ENCODE data around the gene BCL7B. TPM values are rescaled to one million over a fixed set of nuclear protein-coding genes. Genes with fewer than 3 reads are reported as not detected.
"Not testable (repeated sequence)": the region's sequence is repeated elsewhere in the genome, so short reads cannot be mapped to it uniquely, and the experiment has no call there.

BCL7B gene
- polyA plus RNA-seq, 4 donors: 38.8 to 86.2 (median 64.3) TPM

GRCh38 chr7:73509463-73509862 is 48.0 kb downstream of the BCL7B start:
- peaks cover 14 to 70% (median 20%) of the 10 kb centered on the region in 3 donors for H3K36me3 ChIP-seq (ENCODE audit: control insufficient read depth in 3 of 3, insufficient read depth in 2 of 3, low read depth in 1 of 3, low read length in 3 of 3)
- 87 to 92% (median 90%) methylated on average over 5 of the region's 5 CpGs for WGBS, 3 donors
- no peaks in the 10 kb centered on the region for H3K27me3 ChIP-seq (ENCODE audit: control insufficient read depth in 3 of 3, insufficient read depth in 3 of 3, low read length in 3 of 3)
- no peaks in the 10 kb centered on the region for H3K4me1 ChIP-seq (ENCODE audit: control insufficient read depth in 3 of 3, insufficient read depth in 2 of 3, low read depth in 1 of 3, low read length in 2 of 3)
- FAIRE-seq (no peak), DNase-seq (no peak)
- no peak overlapping the region for H3K4me3 ChIP-seq (ENCODE audit: low read depth in 1 of 3, low read length in 3 of 3)
- H3K27ac ChIP-seq (ENCODE audit: low read depth in 1 of 3, low read length in 2 of 3): no peak overlapping the region
- H3K9me3 ChIP-seq (ENCODE audit: control insufficient read depth in 2 of 2, insufficient read depth in 1 of 2, low read depth in 1 of 2, low read length in 1 of 2): no peaks in the 10 kb centered on the region

- H3K27me3 ChIP-seq (ENCODE audit: control insufficient read depth in 3 of 3, insufficient read depth in 3 of 3, low read length in 3 of 3): no peaks in the 10 kb centered on the region
- H3K36me3 ChIP-seq (ENCODE audit: control insufficient read depth in 3 of 3, insufficient read depth in 2 of 3, low read depth in 1 of 3, low read length in 3 of 3): peaks cover 15 to 69% (median 20%) of the 10 kb centered on the region in 3 donors
- 94 to 96% (median 96%) methylated on average over 2 of the region's 2 CpGs for WGBS, 3 donors
Measured at GRCh38 chr7:73507556-73507955, 49.9 kb downstream of the BCL7B start.

DNA sequence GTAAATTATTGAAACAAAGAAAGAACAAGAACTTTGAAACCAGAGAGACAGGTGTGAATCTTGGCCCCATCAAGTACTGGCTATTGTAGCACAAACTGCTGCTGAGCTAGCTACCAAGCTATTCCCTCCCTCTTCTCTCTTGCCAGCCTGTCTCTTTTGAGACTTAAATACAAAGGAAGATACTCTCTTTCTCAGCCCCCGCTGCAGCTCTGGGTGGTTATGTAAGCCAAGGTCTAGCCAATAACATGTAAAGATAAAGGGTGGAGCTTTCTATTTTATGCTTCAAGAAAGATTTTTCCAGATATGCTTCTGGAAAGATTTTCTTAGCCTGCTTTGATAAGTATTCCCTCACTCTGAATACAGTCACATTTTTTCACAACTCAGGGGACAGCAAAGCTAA is 52.6 kb downstream of the BCL7B start:
- Histone ChIP-seq H3K9me3 (ENCODE audit: control insufficient read depth in 2 of 2, insufficient read depth in 1 of 2, low read depth in 1 of 2, low read length in 1 of 2) (no peaks in the 10 kb centered on the region), H3K36me3 (ENCODE audit: control insufficient read depth in 3 of 3, insufficient read depth in 2 of 3, low read depth in 1 of 3, low read length in 3 of 3) (peaks cover 23 to 72% (median 27%) of the 10 kb centered on the region in 3 donors), H3K27ac (ENCODE audit: low read depth in 1 of 3, low read length in 2 of 3) (no peak overlapping the region), H3K4me3 (ENCODE audit: low read depth in 1 of 3, low read length in 3 of 3) (no peak overlapping the region), H3K27me3 (ENCODE audit: control insufficient read depth in 3 of 3, insufficient read depth in 3 of 3, low read length in 3 of 3) (no peaks in the 10 kb centered on the region), H3K4me1 (ENCODE audit: control insufficient read depth in 3 of 3, insufficient read depth in 2 of 3, low read depth in 1 of 3, low read length in 2 of 3) (no peaks in the 10 kb centered on the region)
- DNase-seq (no peak), FAIRE-seq (no peak)
- 75 to 100% (median 98%) methylated on average over 1 of the region's 1 CpG for WGBS, 3 donors

More at GRCh38 chr7:73507556-73507955, 49.9 kb downstream of the BCL7B start:
- no peaks in the 10 kb centered on the region for H3K9me3 ChIP-seq (ENCODE audit: control insufficient read depth in 2 of 2, insufficient read depth in 1 of 2, low read depth in 1 of 2, low read length in 1 of 2)
- H3K4me3 ChIP-seq (ENCODE audit: low read depth in 1 of 3, low read length in 3 of 3): no peak overlapping the region
- no peak for DNase-seq
- FAIRE-seq: no peak
- H3K27ac ChIP-seq (ENCODE audit: low read depth in 1 of 3, low read length in 2 of 3): no peak overlapping the region
- H3K4me1 ChIP-seq (ENCODE audit: control insufficient read depth in 3 of 3, insufficient read depth in 2 of 3, low read depth in 1 of 3, low read length in 2 of 3): no peaks in the 10 kb centered on the region

DNA sequence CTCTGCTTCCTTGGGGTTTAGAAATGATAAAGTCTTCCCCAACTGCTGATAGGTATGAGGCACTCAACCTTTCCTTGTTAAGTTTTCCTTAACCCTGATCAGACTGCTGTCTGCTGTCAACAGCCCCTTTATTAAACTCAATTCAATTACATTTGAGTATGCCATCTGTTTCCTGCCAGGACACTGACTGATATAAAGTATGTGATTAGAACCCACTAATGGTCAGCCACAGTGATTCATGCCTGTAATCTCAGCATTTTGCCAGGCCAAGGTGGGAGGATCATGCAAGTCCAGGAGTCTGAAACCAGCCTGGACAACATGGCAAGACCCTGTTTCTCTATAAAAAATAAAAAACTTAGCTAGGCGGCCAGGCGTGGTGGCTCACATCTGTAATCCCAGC is 53.5 kb downstream of the BCL7B start:
- Histone ChIP-seq H3K27ac (ENCODE audit: low read depth in 1 of 3, low read length in 2 of 3) (no peak overlapping the region), H3K4me3 (ENCODE audit: low read depth in 1 of 3, low read length in 3 of 3) (no peak overlapping the region), H3K27me3 (ENCODE audit: control insufficient read depth in 3 of 3, insufficient read depth in 3 of 3, low read length in 3 of 3) (no peaks in the 10 kb centered on the region), H3K4me1 (ENCODE audit: control insufficient read depth in 3 of 3, insufficient read depth in 2 of 3, low read depth in 1 of 3, low read length in 2 of 3) (no peaks in the 10 kb centered on the region), H3K36me3 (ENCODE audit: control insufficient read depth in 3 of 3, insufficient read depth in 2 of 3, low read depth in 1 of 3, low read length in 3 of 3) (peaks cover 16 to 71% (median 26%) of the 10 kb centered on the region in 3 donors), H3K9me3 (ENCODE audit: control insufficient read depth in 2 of 2, insufficient read depth in 1 of 2, low read depth in 1 of 2, low read length in 1 of 2) (no peaks in the 10 kb centered on the region)
- DNase-seq: no peak
- 98 to 100% (median 99%) methylated on average over 2 of the region's 2 CpGs for WGBS, 3 donors
- FAIRE-seq: no peak

DNA sequence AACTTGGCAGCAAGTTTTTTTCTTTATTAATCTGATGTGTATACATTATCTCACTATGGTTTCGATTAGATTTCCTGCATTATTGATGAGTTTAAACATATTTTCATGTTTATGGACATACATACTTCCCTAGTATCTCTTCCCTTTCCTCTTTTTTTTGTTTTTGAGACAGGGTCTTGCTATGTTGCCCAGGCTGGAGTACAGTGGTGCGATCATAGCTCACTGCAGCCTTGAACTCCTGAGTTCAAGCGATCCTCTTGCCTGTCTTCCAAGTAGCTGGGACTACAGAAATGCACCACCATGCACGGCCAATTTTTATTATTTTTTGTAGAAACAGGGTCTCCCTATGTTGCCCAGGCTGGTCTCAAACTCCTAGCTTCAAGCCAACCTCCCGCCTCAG is 54.3 kb downstream of the BCL7B start:
- H3K9me3 ChIP-seq (ENCODE audit: control insufficient read depth in 2 of 2, insufficient read depth in 1 of 2, low read depth in 1 of 2, low read length in 1 of 2): no peaks in the 10 kb centered on the region
- FAIRE-seq: no peak
- no peaks in the 10 kb centered on the region for H3K27me3 ChIP-seq (ENCODE audit: control insufficient read depth in 3 of 3, insufficient read depth in 3 of 3, low read length in 3 of 3)
- peaks cover 18 to 66% (median 28%) of the 10 kb centered on the region in 3 donors for H3K36me3 ChIP-seq (ENCODE audit: control insufficient read depth in 3 of 3, insufficient read depth in 2 of 3, low read depth in 1 of 3, low read length in 3 of 3)
- H3K4me3 ChIP-seq (ENCODE audit: low read depth in 1 of 3, low read length in 3 of 3): no peak overlapping the region
- no peak overlapping the region for H3K27ac ChIP-seq (ENCODE audit: low read depth in 1 of 3, low read length in 2 of 3)
- no peaks in the 10 kb centered on the region for H3K4me1 ChIP-seq (ENCODE audit: control insufficient read depth in 3 of 3, insufficient read depth in 2 of 3, low read depth in 1 of 3, low read length in 2 of 3)
- 93 to 95% (median 95%) methylated on average over 5 of the region's 5 CpGs for WGBS, 3 donors
- no peak for DNase-seq

- DNase-seq (no peak), FAIRE-seq (no peak)
- Histone ChIP-seq H3K4me1 (ENCODE audit: control insufficient read depth in 3 of 3, insufficient read depth in 2 of 3, low read depth in 1 of 3, low read length in 2 of 3) (no peaks in the 10 kb centered on the region), H3K4me3 (ENCODE audit: low read depth in 1 of 3, low read length in 3 of 3) (no peak overlapping the region), H3K27ac (ENCODE audit: low read depth in 1 of 3, low read length in 2 of 3) (no peak overlapping the region), H3K27me3 (ENCODE audit: control insufficient read depth in 3 of 3, insufficient read depth in 3 of 3, low read length in 3 of 3) (no peaks in the 10 kb centered on the region), H3K9me3 (ENCODE audit: control insufficient read depth in 2 of 2, insufficient read depth in 1 of 2, low read depth in 1 of 2, low read length in 1 of 2) (no peaks in the 10 kb centered on the region), H3K36me3 (ENCODE audit: control insufficient read depth in 3 of 3, insufficient read depth in 2 of 3, low read depth in 1 of 3, low read length in 3 of 3) (peaks cover 14 to 58% (median 23%) of the 10 kb centered on the region in 3 donors)
- 93 to 95% (median 95%) methylated on average over 7 of the region's 7 CpGs for WGBS, 3 donors
Measured at GRCh38 chr7:73496626-73497025, 60.9 kb downstream of the BCL7B start.

GRCh38 chr7:73495507-73495906 is 62.0 kb downstream of the BCL7B start:
- not testable (repeated sequence) for FAIRE-seq; H3K9me3 ChIP-seq (ENCODE audit: control insufficient read depth in 2 of 2, insufficient read depth in 1 of 2, low read depth in 1 of 2, low read length in 1 of 2); H3K27me3 ChIP-seq (ENCODE audit: control insufficient read depth in 3 of 3, insufficient read depth in 3 of 3, low read length in 3 of 3); H3K27ac ChIP-seq (ENCODE audit: low read depth in 1 of 3, low read length in 2 of 3); H3K4me1 ChIP-seq (ENCODE audit: control insufficient read depth in 3 of 3, insufficient read depth in 2 of 3, low read depth in 1 of 3, low read length in 2 of 3); H3K4me3 ChIP-seq (ENCODE audit: low read depth in 1 of 3, low read length in 3 of 3); DNase-seq
- H3K36me3 ChIP-seq (ENCODE audit: control insufficient read depth in 3 of 3, insufficient read depth in 2 of 3, low read depth in 1 of 3, low read length in 3 of 3): peaks cover 12 to 61% (median 17%) of the 10 kb centered on the region in 3 donors
- WGBS, 3 donors: 96 to 98% (median 96%) methylated on average over 2 of the region's 2 CpGs

DNA sequence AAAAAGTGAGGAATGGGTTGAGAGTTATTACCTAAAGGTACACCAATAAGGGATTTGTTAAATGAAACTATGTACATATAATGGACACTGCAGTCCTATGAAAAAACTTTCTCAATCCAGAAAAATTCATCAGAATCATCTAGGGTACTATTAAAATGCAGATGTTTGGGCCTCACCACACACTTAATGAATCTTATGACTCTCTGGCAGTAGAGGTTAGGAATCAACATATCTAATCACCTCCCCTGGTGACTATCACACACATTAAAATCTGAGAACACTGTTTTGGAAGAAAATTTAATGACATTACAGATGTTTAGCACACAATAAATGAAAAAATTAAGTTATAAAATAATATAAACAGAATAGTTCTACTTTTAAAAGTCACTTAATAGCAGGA is 67.5 kb downstream of the BCL7B start:
- no peak overlapping the region for H3K27ac ChIP-seq (ENCODE audit: low read depth in 1 of 3, low read length in 2 of 3)
- no peaks in the 10 kb centered on the region for H3K27me3 ChIP-seq (ENCODE audit: control insufficient read depth in 3 of 3, insufficient read depth in 3 of 3, low read length in 3 of 3)
- FAIRE-seq (no peak), DNase-seq (no peak)
- no peak overlapping the region for H3K4me3 ChIP-seq (ENCODE audit: low read depth in 1 of 3, low read length in 3 of 3)
- H3K36me3 ChIP-seq (ENCODE audit: control insufficient read depth in 3 of 3, insufficient read depth in 2 of 3, low read depth in 1 of 3, low read length in 3 of 3): peaks cover 8 to 43% (median 10%) of the 10 kb centered on the region in 3 donors
- H3K4me1 ChIP-seq (ENCODE audit: control insufficient read depth in 3 of 3, insufficient read depth in 2 of 3, low read depth in 1 of 3, low read length in 2 of 3): no peaks in the 10 kb centered on the region
- H3K9me3 ChIP-seq (ENCODE audit: control insufficient read depth in 2 of 2, insufficient read depth in 1 of 2, low read depth in 1 of 2, low read length in 1 of 2): no peaks in the 10 kb centered on the region

GRCh38 chr7:73487486-73487885 is 70.0 kb downstream of the BCL7B start:
- H3K9me3 ChIP-seq (ENCODE audit: control insufficient read depth in 2 of 2, insufficient read depth in 1 of 2, low read depth in 1 of 2, low read length in 1 of 2): no peaks in the 10 kb centered on the region
- no peaks in the 10 kb centered on the region for H3K27me3 ChIP-seq (ENCODE audit: control insufficient read depth in 3 of 3, insufficient read depth in 3 of 3, low read length in 3 of 3)
- WGBS, 3 donors: 97 to 100% (median 98%) methylated on average over 1 of the region's 1 CpG
- H3K36me3 ChIP-seq (ENCODE audit: control insufficient read depth in 3 of 3, insufficient read depth in 2 of 3, low read depth in 1 of 3, low read length in 3 of 3): peaks cover 6 to 39% (median 15%) of the 10 kb centered on the region in 3 donors
- FAIRE-seq (no peak), DNase-seq (no peak)
- no peaks in the 10 kb centered on the region for H3K4me1 ChIP-seq (ENCODE audit: control insufficient read depth in 3 of 3, insufficient read depth in 2 of 3, low read depth in 1 of 3, low read length in 2 of 3)
- no peak overlapping the region for H3K27ac ChIP-seq (ENCODE audit: low read depth in 1 of 3, low read length in 2 of 3)
- no peak overlapping the region for H3K4me3 ChIP-seq (ENCODE audit: low read depth in 1 of 3, low read length in 3 of 3)

Measured in small intestine (tissue), 7 donors.